ENCODE measurements around the gene SMARCA5. TPM values are rescaled to one million over a fixed set of nuclear protein-coding genes. Genes with fewer than 3 reads are reported as not detected.

SMARCA5 gene
- total and polyA plus RNA-seq, 8 donors, result 52.4 to 348 (median 282) TPM

GRCh38 chr4:143531380-143531779, 17.9 kb downstream of the SMARCA5 start:
- intact Hi-C loops (cut with DNase I), result no loop called here
- no peaks in the 10 kb centered on the region for H3K9me3 ChIP-seq
- H3K4me1 ChIP-seq, result peaks cover 8 to 21% of the 10 kb centered on the region in 2 donors
- H3K36me3 ChIP-seq, result peaks cover 0 to 95% of the 10 kb centered on the region in 2 donors
- peak in 1 of 2 donors; percentile 30 for TF ChIP-seq CTCF (IDR thresholded peaks at IDR 0.05)
- peak overlapping the region; percentile 31 to 53 for H3K27ac ChIP-seq
- H3K27me3 ChIP-seq, result no peaks in the 10 kb centered on the region
- ATAC-seq, result peak; percentile 75
- DNase-seq, result no peak
- no peak overlapping the region for H3K4me3 ChIP-seq

DNA sequence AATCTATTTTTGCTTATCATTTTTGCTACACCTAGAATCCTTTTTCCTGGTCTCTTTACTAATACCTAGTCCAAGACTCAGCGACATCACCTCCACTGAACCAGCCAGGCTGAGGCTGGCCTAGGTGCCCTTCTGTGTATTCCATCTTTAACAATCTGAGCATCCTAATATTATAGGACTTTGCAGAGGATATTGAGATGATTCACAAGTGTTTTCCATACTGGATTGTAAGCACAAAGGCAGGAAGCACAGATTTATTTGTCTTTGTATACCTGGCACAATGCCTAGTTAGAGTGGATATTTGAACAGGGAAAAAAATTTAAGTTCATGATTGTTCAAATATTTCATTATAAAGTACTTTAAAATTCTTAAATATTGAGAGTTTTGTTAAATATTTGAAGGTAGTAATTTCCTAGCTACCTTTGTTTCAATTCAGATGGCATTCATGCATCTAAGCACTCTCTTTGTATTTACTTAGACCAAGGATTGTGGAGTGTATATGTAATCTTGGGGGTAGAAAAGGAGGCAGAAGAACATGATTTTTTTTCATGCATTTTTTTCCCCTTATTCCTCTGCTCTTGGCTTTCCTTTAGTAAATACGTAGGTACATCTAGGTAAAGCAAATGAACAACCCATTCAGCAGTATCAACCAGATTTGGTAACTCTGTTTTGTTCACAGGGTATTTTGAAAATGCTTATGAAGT, 18.4 kb downstream of the SMARCA5 start:
- peak; percentile 65 for ATAC-seq
- peaks cover 0 to 95% of the 10 kb centered on the region in 2 donors for H3K36me3 ChIP-seq

GRCh38 chr4:143538979-143539669, 25.6 kb downstream of the SMARCA5 start:
- Histone ChIP-seq H3K27ac (no peak overlapping the region), H3K4me1 (no peaks in the 10 kb centered on the region), H3K36me3 (peaks cover 0 to 96% of the 10 kb centered on the region in 2 donors), H3K4me3 (no peak overlapping the region), H3K27me3 (no peaks in the 10 kb centered on the region), H3K9me3 (no peaks in the 10 kb centered on the region)
- no peak for DNase-seq
- intact Hi-C loops (cut with DNase I), result no loop called here
- TF ChIP-seq CTCF (IDR thresholded peaks at IDR 0.05), result no peak
- ATAC-seq, result no peak

More for the DNA sequence above, 18.4 kb downstream of the SMARCA5 start:
- TF ChIP-seq CTCF (IDR thresholded peaks at IDR 0.05), result no peak
- H3K4me1 ChIP-seq, result peaks cover 8 to 21% of the 10 kb centered on the region in 2 donors
- peak in 1 of 4 donors; percentile 16 for DNase-seq
- H3K4me3 ChIP-seq, result no peak overlapping the region
- intact Hi-C loops (cut with DNase I), result no loop called here
- H3K9me3 ChIP-seq, result no peaks in the 10 kb centered on the region
- H3K27ac ChIP-seq, result peak overlapping the region; percentile 31 to 53
- no peaks in the 10 kb centered on the region for H3K27me3 ChIP-seq

DNA sequence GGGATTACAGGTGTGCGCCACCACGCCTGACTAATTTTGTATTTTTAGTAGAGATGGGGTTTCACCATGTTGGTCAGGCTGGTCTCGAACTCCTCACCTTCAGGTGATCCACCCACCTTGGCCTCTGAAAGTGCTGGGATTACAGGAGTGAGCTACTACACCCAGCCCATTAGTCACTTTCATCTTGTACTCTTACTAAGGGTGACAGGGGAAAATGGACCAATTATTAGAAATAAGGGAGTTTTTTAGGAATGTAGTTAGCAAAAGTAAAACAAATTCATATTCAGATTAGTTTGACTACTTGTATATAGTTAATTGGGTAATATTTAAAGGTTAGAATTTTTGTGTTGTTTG, 26.1 kb downstream of the SMARCA5 start:
- Histone ChIP-seq H3K9me3 (no peaks in the 10 kb centered on the region), H3K4me1 (no peaks in the 10 kb centered on the region), H3K27me3 (no peaks in the 10 kb centered on the region), H3K27ac (no peak overlapping the region), H3K36me3 (peaks cover 0 to 97% of the 10 kb centered on the region in 2 donors), H3K4me3 (no peak overlapping the region)
- DNase-seq (no peak), ATAC-seq (no peak)
- no peak for TF ChIP-seq CTCF (IDR thresholded peaks at IDR 0.05)
- intact Hi-C loops (cut with DNase I), result no loop called here

- Histone ChIP-seq H3K27me3 (no peaks in the 10 kb centered on the region), H3K9me3 (no peaks in the 10 kb centered on the region), H3K27ac (no peak overlapping the region), H3K36me3 (peaks cover 0 to 94% of the 10 kb centered on the region in 2 donors), H3K4me3 (no peak overlapping the region), H3K4me1 (no peaks in the 10 kb centered on the region)
- no peak for DNase-seq
- intact Hi-C loops (cut with DNase I), result no loop called here
- no peak for ATAC-seq
- TF ChIP-seq CTCF (IDR thresholded peaks at IDR 0.05), result no peak
Observed at GRCh38 chr4:143549928-143550327, 36.4 kb downstream of the SMARCA5 start.
